IPS-18c (cell line): ENCODE measurements around the gene FTO.

ENCODE experiments used
- H3K4me3 ChIP-seq: 2 replicates; pipeline ENCODE4 v1.7.0; 2013; ENCODE audit warnings: low read depth, mild to moderate bottlenecking, low read length, moderate library complexity; ENCODE audit not compliant: insufficient read depth
- H3K9me3 ChIP-seq: one replicate; pipeline ENCODE4 v1.6.1; 2013; ENCODE audit warnings: mild to moderate bottlenecking, low read length, moderate library complexity; ENCODE audit not compliant: control insufficient read depth, insufficient read depth

The FTO gene

DNA sequence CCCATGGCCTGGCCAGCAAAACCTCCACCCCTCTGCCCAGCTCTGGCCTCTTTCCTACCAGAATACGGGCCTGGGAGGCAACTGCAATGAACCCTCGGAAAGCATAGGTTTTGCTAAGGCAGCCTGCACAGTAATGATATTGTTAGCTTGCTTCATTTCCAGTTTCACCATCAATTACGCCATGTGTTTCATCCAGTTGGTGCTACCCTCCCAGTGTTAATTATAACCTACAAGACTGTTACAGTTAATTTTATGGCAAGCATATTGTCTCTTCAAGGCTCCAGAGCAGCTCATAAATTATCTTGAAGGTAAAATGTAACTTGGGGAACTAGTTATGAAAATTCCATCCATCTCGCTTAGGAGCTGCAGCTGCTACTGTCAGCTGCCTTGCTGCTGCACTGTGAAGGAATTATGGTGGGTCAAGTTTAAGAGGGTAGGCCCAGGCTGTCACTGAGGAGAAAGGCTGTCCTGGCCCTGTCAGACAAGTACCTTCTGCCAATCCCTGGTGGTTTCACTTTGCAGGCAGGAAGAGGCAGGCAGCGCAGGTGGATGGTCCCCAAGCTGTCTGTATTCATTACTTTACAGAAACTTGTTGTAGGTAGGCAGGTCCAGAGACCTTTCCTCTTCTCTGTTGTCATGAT is 242.9 kb downstream of the FTO start:
- H3K4me3 ChIP-seq, result no peak overlapping the region
- no peaks in the 10 kb centered on the region for H3K9me3 ChIP-seq

DNA sequence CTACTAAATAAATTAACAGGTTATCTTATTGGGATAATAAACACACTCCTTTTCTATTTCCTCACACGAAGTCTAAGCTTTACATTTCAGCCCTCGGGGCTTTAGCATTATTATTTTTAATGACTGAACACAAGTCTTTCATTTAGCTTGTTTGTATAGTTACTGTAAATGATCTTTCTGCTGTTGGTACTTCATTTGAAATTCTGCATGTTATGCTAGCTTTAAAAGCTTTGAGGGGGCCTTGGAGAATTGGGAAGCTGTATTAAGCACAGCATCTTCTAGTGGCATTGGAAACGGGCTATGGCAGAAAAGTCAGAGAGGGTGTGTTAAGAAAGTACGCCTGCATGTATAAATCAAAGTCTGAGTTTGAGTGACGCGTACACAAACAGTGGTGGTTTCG is 243.7 kb downstream of the FTO start:
- H3K4me3 ChIP-seq, result no peak overlapping the region
- no peaks in the 10 kb centered on the region for H3K9me3 ChIP-seq

DNA sequence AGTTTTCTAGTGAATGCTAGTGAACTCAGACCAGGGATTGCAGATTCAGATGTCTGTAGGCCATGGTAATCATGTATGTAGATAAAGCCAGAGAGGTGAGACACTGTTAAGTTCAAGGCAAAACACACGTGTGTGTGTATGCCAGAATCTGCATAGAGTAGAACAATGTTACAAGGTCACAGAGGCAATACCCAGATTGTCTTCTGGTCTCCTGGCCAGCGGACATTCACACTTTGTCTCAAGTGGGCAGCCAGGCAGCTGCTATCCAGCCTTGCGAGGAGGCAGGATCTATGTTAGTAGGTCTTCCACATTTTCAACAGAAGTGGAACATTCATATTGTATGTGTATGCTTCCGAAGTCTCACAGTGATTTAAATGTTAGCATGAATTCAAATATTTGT is 244.4 kb downstream of the FTO start:
- Histone ChIP-seq H3K4me3 (no peak overlapping the region), H3K9me3 (no peaks in the 10 kb centered on the region)

DNA sequence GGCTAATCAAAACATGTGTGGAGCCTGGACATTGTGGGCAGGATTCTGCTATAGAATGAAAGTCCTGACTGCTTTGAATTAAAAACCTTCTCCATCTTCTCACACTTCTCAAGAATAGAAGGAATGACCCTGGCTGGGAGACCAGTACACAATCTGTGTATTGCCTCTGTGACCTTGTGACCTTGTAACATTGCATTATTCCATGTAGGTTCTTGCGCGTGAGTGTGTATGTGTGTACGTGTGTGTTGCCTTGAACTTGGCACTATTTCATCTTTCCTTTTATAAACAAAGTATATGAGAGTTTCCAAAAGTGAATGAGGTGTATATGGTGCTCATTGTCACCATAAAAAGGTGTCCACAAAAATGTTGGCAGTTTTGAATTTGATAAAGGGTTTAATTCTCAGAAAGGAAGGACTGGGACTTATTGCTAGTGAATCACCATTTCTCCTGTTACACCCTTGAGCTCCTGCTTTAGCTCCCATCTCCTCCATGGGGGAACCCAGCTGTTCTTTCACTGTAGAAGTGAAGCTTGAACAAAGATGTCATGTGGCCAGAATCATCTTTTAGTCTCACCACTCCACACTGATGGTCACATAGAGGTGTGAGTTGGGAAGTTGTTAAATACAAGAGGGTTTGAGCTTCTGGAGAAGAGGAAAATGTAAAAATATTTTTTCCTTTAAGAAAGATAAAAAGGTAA is 244.9 kb downstream of the FTO start:
- no peaks in the 10 kb centered on the region for H3K9me3 ChIP-seq
- H3K4me3 ChIP-seq, result no peak overlapping the region

DNA sequence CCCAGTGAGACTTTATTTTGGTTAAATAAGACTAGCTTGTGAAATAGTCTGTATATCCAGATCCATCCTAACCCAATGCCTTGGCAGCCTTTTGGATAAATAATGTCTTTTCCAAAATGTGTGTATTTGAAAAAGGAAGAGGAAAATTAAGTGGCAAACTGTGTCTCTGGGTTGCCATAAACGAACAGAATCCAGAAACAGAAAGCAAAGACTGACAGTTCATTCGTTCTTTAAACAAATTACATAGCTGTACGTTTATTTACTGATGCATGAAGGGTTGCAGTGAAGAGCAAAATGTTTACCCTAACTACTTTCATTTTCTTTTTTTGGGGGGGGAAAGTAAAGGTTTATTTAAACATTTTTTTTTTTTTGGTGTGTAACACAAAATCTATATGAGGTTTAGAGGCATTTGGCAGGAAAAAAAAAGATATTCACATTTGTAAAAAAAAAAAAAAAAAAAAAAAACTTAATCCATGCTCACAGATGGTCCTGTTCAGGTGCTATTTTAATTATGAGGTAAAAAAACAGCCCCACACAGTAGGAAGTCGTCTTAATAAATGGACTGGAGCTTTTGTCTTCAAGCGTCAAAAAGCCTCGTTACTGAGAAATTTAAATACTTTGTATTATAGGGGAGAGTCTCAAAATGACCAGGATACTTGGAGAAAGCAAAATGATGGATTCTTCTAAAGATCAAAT is 245.9 kb downstream of the FTO start:
- Histone ChIP-seq H3K4me3 (no peak overlapping the region), H3K9me3 (no peaks in the 10 kb centered on the region)

DNA sequence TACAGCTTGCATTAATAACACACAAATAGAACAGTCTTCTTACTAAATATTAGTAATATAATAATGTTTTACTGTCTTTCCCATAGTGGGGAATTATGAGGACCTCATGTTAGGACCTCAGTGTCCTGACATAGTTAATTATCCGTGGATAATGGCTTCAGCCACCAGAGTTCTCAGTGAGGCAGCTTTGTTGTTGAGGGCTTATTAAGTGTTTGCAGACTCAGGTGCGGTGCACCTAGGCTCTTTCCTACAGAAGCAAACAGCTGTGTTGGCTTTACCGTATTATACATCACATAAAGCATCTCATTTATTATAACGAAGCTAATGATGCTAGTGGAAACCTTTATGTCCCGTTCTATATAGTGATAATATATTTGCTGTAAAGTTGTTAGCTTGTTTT is 246.7 kb downstream of the FTO start:
- no peak overlapping the region for H3K4me3 ChIP-seq

DNA sequence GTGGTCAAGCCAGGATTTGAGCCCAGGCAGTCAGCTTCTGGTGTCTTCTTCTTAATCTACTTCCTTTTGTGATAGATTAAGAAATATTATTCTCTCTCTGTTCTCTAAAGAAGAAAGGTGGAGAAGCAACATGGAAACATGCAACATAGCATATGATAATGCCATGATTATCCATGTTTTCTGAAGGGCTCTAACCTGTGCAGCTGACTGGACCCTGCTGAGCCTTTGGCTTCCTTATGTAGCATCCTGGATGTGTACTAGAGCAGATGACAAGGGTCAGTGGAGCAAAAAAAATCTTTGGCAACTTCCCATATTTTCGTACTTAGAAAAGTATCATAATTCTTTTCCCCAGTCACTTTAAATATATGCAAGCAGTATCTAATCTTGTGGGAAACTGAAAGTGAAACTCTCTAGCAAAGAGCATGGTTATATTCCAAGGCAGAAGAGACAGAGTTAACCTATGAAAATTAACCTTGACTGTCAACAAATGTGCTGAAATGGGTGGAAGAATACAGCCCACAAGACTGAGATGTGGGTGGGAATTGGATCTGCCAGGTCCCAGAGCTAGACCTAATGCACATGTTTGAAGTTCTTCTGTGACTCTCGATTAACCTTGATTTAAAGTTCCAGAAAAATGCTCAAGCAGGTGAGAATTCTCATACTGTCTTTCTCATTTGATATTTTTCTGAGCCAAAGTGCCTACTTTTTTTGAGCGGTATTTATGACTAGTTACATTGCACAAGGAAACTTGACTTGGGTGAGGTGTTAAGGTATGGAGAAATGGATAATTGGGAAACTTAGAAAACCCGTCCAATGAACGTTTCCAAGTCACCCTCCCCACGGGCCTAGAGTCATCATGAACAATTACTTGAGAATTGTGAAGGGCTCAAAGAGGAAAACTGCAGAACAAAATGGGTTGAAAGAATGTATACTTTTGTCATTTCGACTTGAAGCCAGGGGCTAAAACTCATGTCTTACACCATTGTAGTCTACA is 248.6 kb downstream of the FTO start:
- no peaks in the 10 kb centered on the region for H3K9me3 ChIP-seq
- no peak overlapping the region for H3K4me3 ChIP-seq

More for the DNA sequence above, 246.7 kb downstream of the FTO start:
- H3K9me3 ChIP-seq, result no peaks in the 10 kb centered on the region

DNA sequence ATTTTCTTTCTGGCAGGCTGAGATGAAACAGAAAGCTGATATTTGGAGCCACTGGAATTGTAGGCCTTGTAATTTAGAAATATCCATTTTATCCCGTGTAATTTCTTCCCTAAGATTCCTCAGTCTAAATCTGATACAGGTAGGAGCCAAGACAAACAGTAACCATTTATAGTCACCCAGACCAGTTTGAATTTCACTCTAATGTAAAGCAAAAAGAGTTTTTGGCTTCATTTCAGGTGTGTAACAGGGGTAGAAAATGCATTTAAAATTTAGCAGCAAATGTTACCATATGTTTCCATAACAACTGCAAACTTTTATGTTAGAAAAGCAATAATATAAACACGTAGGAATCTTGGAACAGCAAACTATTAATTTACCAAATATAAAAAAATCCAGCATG is 249.4 kb downstream of the FTO start:
- Histone ChIP-seq H3K9me3 (no peaks in the 10 kb centered on the region), H3K4me3 (no peak overlapping the region)

DNA sequence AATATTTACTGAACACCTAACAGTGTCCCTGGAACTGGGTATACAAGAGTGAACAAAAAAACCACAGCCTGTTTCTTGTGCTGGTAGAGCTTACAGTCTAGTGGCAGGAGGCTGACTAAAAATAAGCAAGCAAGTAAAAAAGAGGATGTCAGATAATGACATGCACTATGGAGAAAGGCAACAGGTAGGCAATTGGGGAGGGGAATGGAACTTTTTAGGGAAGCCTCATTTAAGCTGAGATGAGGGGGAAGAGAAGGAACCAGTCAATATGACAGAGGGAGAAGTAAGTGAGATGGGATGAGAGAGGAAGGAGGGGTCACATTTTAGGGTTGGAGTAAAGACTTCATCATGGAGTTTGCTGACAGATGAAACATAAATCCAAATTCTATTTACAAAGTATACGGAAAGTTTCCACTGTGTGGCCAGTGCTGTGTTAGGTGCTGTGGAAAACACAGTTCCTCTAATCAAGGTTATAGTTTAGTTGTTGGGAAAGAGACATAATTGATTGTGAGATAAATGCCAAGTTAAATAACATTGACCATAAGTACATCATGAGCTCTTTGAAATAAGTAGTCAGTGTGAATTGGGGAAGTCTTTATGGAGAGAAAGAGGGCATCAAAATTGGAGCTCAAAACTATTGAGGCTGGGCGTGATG is 251.4 kb downstream of the FTO start:
- Histone ChIP-seq H3K4me3 (no peak overlapping the region), H3K9me3 (no peaks in the 10 kb centered on the region)

DNA sequence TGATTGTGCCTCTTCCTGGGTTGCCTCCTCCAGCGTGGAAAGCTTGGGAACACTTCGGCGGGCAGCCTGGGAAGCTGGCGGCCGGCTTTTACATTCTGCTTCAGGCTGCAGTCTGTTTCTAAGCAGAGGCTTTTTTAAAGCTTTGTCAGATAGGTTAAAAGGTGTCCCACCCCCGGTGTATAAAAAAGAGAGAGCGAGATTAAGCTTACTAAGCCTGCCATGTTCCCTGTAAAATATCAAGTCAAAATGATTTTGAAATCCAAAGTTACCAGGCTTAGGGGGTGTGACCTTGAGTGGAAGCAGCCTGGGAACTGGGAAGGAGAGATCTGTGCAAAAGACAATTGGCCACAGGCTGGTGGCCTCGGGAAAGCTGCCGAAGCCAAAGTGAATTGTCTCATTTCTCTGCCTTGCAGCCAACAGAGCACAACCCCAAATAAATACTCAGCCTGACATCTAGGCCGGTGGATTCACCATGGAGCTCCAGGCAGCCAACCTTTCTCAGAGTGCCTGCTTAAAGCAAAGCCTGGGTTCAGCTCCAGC is 254.5 kb downstream of the FTO start:
- H3K9me3 ChIP-seq, result no peaks in the 10 kb centered on the region
- no peak overlapping the region for H3K4me3 ChIP-seq

DNA sequence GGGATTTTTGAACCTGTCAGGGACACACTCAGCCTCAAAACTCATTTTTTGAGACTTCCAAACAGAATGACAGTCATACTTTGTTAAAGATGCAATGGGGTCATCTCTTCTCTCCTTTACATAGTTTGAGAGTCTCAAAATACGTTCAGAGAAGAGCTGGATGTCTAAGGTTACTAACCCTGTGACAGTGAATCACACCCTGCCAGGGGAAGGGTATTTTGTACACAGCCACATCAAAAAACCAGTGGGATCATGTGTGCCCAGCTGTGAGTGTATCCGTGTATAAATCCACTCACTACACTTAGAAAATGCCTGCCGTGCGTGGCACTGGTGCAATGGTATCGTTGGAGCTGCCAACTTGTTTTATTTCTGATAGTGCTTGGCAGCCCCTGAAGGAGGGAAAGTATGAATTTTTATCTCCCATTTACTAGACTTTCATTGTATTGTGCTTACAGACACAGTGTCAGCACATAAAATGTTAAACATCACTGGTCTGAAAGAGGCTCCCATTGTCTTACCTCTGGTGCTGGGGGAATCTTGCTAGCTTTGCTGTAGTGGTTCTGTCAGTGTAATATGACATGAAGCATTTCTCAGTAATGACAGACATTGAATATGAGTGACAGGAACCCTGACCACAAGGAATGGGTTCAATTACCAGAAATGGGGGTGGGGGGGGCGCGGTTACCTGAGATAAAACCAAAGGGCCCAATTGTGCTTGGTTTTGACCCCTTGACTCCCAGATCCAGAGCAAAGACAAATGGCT is 256.3 kb downstream of the FTO start:
- H3K4me3 ChIP-seq, result no peak overlapping the region
- H3K9me3 ChIP-seq, result no peaks in the 10 kb centered on the region

DNA sequence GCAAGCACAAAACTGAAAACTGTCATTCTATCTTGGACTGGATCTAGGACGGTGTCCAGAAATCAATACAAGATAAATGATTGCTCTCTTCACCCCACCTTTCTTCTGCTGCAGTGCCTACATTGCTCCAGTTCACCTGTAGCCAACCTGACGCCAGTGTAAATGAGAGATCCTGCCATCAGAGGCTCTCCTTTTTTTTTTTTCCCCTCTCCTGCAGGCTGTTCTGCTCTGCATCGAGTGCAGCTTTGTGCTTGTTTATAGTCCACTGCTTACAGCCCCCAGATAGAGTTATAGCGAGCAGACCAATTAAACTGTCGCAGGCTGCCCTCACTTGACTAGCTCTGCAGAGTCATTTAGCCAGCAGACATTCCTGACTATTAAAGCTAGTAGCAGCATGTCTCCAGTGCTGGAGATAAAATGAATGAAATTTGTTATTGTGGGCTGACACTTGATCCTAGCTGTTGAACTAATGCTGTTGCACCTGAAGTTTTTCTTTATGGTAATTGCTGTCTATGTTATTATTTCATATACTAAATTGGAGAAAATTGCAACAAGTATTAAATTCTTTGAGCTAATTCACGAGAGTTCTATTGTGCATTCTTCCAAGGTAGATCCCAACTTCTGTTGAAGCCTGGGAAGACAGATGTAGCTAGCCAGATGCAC is 257.1 kb downstream of the FTO start:
- H3K4me3 ChIP-seq, result no peak overlapping the region
- no peaks in the 10 kb centered on the region for H3K9me3 ChIP-seq

DNA sequence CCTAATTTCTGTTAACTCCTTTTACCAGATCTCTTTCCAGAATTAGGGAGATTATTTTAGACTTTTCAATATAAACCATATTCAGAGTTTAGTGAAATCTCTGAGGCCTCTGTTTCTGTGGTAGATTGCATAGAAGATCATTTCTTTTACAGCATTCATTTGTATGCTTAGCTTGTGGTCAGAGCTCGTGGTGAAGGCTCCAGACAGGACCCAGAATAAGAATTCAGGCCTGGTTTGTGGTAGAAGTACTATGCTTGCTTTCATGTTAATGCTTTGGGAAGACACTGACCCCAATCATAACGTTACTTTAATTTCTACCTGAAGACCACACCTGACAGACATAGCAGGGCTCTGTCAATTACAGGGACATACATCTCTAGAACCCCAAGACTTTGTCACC is 258.1 kb downstream of the FTO start:
- H3K9me3 ChIP-seq, result no peaks in the 10 kb centered on the region
- H3K4me3 ChIP-seq, result no peak overlapping the region

DNA sequence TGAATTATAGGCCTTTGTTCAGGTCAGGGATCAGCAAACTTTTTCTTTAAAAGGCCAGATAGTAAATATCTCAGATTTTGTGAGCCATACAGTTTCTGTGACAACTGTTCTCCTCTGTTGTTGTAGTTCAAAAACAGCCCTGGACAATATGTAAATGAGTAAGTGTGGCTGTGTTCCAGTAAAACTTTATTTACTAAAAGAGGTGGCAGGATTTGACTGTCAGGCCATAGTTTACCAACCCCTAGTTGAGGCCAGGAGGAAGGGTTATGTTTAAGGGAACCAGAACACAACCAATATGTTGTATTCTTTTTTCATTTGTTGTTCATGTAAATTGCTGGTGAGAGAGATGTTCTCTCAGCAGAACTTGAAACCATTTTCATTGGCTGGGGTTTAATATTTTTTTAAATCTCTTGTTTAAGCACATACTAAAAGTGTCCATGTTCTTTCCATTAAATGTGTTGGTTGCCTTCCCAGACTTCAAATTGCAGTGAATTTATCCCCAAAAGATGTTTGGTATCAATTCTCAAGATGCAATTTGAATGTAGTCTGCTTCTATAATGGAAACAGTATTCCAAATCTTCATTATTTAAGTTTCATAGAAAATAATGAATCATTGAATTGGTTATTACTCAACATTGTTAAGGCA is 260.3 kb downstream of the FTO start:
- Histone ChIP-seq H3K9me3 (no peaks in the 10 kb centered on the region), H3K4me3 (no peak overlapping the region)

DNA sequence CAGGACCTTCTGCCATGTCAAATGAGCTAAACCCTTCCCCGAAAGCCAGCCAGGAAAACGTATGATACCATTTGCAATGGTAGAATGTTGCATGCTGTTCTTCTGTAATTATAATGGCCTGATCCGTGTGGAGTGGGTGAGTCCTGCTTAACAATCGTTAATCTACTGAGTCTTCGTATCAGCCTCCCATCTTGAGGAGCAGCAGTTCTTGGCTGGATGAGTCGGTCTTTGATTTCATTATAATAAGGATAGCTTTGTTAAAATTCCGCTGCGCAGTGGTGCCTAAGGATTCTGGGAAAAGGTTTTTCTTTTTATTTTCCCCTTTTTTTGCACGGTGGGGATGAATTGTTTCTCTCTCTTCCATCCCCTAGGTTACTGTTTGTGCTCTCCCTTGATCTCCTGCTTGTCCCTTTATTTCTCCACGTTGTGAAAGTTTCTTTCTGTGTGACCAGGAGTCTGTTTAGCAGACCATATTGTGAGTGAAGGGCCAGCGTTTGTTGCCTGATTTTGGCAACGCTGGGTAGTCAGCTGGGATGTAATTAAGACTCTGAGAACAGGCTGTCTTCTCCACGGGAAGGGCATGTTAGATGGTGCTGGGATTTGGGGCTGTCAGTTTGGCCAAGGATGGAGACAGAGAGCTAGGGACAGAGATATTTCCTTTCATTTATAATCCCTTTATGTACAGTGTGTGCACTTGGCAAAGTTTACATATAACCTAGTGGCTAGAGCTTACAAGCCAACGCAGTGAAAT is 263.0 kb downstream of the FTO start:
- H3K4me3 ChIP-seq, result no peak overlapping the region

More for the DNA sequence above, 263.0 kb downstream of the FTO start:
- no peaks in the 10 kb centered on the region for H3K9me3 ChIP-seq
